GM12892 (cell line): Measurements from ENCODE around the gene ANO4.

Experiments used
- POLR2A ChIP-seq: IDR thresholded peaks from 2 replicates; pipeline ENCODE4 v1.6.1; 2011; ENCODE audit warnings: low read depth, low read length, control low read depth
- POLR2AphosphoS5 ChIP-seq: IDR thresholded peaks from 2 replicates; pipeline ENCODE4 v1.6.1; 2011; ENCODE audit warnings: low read depth, low read length, control low read depth

- no peak for TF ChIP-seq POLR2A
- no peak for TF ChIP-seq POLR2AphosphoS5
Observed at GRCh38 chr12:100823963-100824362, 29.4 kb downstream of the ANO4 start.
